Measurements from ENCODE around the gene LSM6. TPM values are rescaled to one million over a fixed set of nuclear protein-coding genes. Genes with fewer than 3 reads are reported as not detected.

The LSM6 gene
- total and polyA plus RNA-seq, 3 donors from 2014 or later, result 33.1 to 49.1 (median 39.9) TPM

GRCh38 chr4:146165221-146165620 lies 10.3 kb upstream of the LSM6 start:
- H3K4me1 ChIP-seq, result no peaks in the 10 kb centered on the region

DNA sequence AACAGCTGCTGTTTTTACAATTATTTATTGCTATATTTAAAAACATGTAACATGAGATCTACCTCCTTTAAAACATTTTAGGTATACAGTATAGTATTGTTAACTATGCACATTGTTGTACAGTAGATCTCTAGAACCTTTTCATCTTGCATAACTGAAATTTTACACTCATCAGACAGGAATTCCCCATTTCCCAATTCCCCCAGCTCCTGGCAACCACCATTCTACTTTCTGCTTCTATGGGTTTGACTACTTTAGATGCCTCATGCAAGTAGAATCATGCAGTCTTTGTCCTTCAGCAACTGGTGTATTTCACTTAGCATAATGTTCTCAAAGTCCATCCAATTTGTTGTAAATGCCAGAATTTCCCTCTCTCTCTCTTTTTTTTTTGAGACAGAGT lies 9.7 kb upstream of the LSM6 start:
- Histone ChIP-seq H3K36me3 (ENCODE audit: low read depth, missing control alignments) (no peaks in the 10 kb centered on the region), H3K27me3 (no peaks in the 10 kb centered on the region), H3K9me3 (no peaks in the 10 kb centered on the region), H3K27ac (no peak overlapping the region), H3K4me3 (no peak overlapping the region), H3K4me1 (no peaks in the 10 kb centered on the region)
- DNase-seq, result no peak
- TF ChIP-seq CTCF (IDR thresholded peaks at IDR 0.05) (no peak), POLR2A (IDR thresholded peaks at IDR 0.05) (no peak)
- intact Hi-C loops (cut with DNase I; ENCODE audit: low total_unique reads), result no loop called here

More at GRCh38 chr4:146165221-146165620, 10.3 kb upstream of the LSM6 start:
- intact Hi-C loops (cut with DNase I; ENCODE audit: low total_unique reads), result no loop called here
- 72 to 78% methylated on average over 1 of the region's 1 CpG for WGBS, 2 donors
- Histone ChIP-seq H3K27me3 (no peaks in the 10 kb centered on the region), H3K9me3 (no peaks in the 10 kb centered on the region), H3K27ac (no peak overlapping the region), H3K4me3 (no peak overlapping the region), H3K36me3 (ENCODE audit: low read depth, missing control alignments) (no peaks in the 10 kb centered on the region)
- no peak for DNase-seq
- TF ChIP-seq POLR2A (IDR thresholded peaks at IDR 0.05) (no peak), CTCF (IDR thresholded peaks at IDR 0.05) (no peak)

- Histone ChIP-seq H3K9me3 (no peaks in the 10 kb centered on the region), H3K36me3 (ENCODE audit: low read depth, missing control alignments) (no peaks in the 10 kb centered on the region), H3K27ac (no peak overlapping the region), H3K4me1 (no peaks in the 10 kb centered on the region), H3K4me3 (no peak overlapping the region), H3K27me3 (no peaks in the 10 kb centered on the region)
- intact Hi-C loops (cut with DNase I; ENCODE audit: low total_unique reads), result no loop called here
- TF ChIP-seq CTCF (IDR thresholded peaks at IDR 0.05), result no peak
- no peak for TF ChIP-seq POLR2A (IDR thresholded peaks at IDR 0.05)
- no peak for DNase-seq
- WGBS, 2 donors, result 83 to 85% methylated on average over 3 of the region's 3 CpGs
These were observed 5.4 kb upstream of the LSM6 start for GRCh38 chr4:146170149-146170548.

DNA sequence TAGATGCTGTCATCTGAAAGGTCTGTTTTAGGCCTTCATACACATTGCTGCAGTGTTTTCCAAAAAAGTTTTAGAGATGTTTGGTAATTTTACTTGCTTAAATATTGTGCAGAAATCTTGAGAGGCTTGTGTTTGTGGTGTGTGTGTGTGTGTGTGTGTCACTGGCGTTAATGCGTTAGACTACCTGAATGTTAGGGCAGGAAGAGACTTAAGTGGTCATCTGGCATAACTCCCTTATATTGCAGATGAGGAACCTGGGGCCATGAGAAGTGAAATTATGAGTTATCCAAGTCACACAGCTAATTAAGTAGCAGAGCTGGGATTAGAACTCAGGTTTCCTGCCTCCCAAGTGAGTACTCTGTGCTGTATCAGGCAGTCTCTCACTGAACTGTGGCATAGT lies 1.4 kb downstream of the LSM6 start:
- no peaks in the 10 kb centered on the region for H3K36me3 ChIP-seq (ENCODE audit: low read depth, missing control alignments)
- DNase-seq, result no peak
- no peaks in the 10 kb centered on the region for H3K27me3 ChIP-seq
- TF ChIP-seq CTCF (IDR thresholded peaks at IDR 0.05) (no peak), POLR2A (IDR thresholded peaks at IDR 0.05) (no peak)
- H3K27ac ChIP-seq, result no peak overlapping the region
- intact Hi-C loops (cut with DNase I; ENCODE audit: low total_unique reads), result no loop called here
- WGBS, 2 donors, result 38 to 72% methylated on average over 2 of the region's 2 CpGs
- peaks cover 7% of the 10 kb centered on the region for H3K4me1 ChIP-seq
- no peaks in the 10 kb centered on the region for H3K9me3 ChIP-seq
- H3K4me3 ChIP-seq, result no peak overlapping the region

GRCh38 chr4:146178126-146178525 lies 2.6 kb downstream of the LSM6 start:
- Histone ChIP-seq H3K4me3 (no peak overlapping the region), H3K27me3 (no peaks in the 10 kb centered on the region), H3K9me3 (no peaks in the 10 kb centered on the region), H3K36me3 (ENCODE audit: low read depth, missing control alignments) (no peaks in the 10 kb centered on the region), H3K4me1 (peaks cover 7% of the 10 kb centered on the region), H3K27ac (no peak overlapping the region)
- TF ChIP-seq CTCF (IDR thresholded peaks at IDR 0.05), result no peak
- TF ChIP-seq POLR2A (IDR thresholded peaks at IDR 0.05), result no peak
- 69 to 79% methylated on average over 8 of the region's 8 CpGs for WGBS, 2 donors
- intact Hi-C loops (cut with DNase I; ENCODE audit: low total_unique reads), result no loop called here
- DNase-seq, result no peak
